GM19035 (cell line): ENCODE results near the gene SYNGR1.
A peak's percentile ranks its signal among the peaks of the same experiment; 100 is the strongest.
"Not testable (repeated sequence)": the region's sequence is repeated elsewhere in the genome, so short reads cannot be mapped to it uniquely, and the experiment has no call there.

Source experiments
- ATAC-seq: cut with Tn5 transposase; IDR thresholded peaks from one replicate; pipeline ENCODE4 v1.9.1; 2021; ENCODE audit not compliant: unreplicated experiment

Gene SYNGR1

DNA sequence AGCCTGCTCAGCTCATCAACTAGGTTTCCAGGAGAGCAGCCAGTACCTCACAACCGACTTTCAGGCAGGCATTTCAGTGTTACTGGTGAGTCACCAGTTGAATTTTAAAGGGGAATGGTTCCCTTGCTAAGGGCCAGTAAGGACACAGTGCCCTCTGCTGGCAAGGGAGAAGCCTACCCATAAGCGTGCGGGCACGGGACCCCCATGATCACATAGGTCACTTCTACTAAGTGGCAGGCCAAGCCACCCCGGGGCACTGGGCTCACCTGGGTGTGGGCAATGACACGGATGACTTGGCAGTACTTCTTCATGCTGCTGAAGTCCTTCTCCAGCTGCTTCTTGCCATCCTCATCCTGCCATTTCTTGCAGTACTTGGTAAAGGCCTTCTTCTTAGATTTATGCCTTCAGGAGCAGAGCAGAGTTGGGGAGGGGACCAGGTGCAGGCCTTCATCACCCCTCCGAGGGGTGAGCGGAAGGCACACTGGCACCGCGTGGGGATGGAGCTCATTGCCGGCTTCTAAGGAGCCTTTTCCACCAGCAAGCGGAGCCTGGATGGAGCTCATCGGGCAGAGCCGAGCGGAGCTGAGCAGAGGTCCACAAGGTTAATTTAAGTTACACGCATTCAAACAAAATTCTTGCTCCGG, 33.2 kb upstream of the SYNGR1 start:
- ATAC-seq: no peak

DNA sequence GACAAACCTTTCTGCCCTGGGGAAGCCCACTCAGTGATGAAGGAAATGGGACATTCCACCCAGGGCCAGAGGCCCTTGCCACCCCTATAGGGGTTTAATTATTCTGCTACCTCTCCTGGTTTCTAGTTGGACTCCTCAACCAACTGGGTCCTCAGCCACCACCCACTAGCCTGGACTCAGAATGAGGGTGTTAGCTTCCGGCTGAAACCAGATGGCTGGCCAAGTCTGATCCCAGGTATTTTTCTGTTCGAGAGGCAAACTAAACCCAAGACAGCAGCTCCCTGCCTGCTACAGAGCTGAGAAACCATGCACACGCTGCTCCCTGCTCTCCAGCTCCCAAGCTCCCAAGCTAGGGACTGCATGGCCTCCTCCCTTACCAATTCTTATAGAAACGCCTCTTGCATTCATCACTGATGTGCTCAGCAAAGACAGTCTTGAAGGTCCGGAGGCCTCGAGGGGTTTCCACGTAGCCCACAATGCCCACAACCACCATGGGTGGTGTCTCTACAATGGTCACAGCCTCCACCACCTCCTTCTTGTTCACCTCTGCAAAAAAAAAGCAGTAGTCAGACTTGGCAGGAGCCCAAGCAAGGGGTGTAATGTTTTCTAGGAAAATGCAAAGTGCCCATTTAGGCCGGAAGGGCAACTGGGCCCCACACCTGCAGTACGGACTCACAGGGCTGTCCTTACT, 32.6 kb upstream of the SYNGR1 start:
- no peak for ATAC-seq

DNA sequence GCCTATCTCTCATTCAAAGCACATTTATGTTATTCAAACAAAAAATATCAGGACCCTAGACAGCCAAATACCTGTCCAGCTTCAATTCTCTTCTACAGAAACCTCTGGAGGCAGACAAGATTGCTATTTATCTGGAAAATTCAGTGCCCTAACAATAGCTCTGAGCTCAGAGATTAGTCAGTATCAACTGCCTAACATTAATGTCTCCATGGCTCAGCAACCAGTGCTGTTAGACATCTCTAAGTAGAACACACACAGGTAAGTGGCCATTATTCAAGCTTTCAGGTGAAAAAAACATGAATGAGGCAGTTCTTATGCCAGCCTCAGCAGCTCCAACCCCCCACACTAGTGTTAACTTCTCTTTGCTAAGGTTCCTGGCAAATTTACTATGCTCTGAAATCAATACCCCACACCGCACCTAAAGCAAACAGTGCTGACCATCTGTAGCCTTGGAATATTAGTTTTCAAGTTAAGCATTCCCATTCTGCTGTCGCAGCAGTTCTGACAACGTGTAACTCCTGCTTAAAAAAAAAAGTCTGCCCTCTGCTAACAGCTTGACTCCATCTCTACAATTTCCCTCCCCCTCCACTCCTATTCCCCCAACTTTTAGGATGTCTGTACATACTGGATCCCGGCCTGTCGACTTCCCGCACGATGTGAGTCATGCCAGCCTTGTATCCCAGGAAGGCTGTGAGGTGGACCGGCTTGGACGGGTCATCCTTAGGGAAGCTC, 31.9 kb upstream of the SYNGR1 start:
- ATAC-seq: no peak

DNA sequence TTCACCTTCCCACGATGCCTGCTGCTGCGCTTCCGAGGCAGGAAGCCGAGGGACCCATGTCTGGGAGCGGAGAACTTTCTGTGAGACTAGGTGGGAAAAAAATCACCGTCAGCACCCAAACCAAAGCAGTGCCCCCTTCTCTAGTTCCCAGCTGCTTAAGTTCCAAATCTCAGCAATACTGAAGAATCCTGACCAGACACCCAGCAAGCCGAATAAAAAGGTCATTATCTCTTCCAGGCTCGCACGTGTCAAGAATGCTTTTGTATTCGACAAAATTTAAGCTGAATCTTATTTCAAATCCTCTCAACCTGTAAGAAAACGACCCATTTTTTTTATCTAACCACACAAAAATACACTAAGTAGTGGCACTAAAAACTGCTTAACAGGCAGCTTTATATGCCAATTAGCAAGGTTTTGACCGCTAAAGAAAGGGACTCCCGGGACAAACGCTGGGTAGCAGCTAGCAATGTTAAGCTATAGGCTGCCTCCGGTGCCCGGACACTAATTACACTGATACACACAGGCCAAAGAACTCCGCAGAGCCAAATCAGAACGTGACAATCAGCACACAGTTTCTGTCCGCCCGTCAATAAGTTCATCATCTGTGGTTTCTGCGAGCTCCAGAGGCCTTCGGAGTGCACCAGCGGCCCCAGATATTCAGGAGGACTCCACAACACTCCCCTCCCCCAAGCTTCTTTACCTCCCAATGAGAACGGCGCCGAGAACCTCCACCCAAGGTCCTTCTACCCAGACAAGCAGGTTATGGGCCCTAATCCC, 31.1 kb upstream of the SYNGR1 start:
- ATAC-seq: peak; percentile 1

DNA sequence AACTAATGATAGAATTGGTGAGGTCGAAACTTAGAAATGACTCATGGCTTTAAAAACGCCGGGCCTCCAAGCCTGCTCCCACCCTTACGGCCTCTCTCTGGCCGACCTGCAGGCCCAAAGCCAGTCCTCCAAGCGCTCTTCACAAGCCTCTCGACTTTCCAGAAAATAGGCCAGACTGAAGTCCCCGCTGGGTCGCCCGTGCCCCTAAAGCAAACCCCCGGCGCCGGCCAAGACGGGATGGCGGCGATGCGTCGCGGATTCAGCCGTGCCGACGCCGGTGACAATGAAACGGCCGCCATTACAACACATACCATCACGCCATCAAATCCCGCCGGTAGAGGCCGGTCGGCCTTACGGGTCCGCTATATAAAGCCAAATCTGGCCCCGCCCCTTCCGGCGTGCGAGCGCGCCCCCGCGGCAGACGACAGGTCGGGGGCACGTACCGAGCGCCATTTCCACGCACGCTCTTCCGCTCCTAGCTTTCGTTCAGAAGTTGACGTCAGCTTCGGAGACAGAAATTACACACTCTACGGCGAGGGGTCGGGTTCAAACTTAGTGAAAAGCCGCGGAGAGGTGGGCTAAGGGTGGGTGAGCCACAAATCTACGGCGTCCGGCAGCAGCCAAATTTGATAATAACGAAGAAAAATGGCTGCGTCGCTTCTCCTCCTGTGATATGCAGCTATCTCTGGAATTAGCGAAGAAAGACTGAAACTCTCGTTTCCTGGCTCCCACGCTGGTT, 30.3 kb upstream of the SYNGR1 start, which contains the start of gene RPL3:
Gene RPL3, minus strand, starts transcription at position 340 of the 739 bp plus-strand sequence. Its CDS starts 26 bp downstream, at position 314.
- ATAC-seq: peak; percentile 88

DNA sequence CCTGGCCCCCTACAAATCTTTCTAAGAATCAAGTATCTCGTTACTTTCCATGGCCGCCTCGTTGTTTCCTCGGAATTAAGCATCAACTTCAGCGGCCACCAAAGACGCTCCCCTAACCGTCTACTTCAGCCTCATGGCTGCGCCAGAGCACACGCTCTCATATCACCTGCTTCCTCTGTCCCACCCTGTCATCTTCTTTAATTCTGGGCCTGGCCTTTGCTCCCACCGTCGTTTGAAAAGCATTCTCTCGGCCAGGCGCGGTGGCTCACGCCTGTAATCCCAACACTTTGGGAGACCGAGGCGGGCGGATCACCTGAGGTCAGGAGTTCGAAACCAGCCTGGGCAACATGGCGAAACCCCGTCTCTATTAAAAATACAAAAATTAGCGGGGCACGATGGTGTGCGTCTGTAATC, 29.2 kb upstream of the SYNGR1 start:
- not testable (repeated sequence) for ATAC-seq

DNA sequence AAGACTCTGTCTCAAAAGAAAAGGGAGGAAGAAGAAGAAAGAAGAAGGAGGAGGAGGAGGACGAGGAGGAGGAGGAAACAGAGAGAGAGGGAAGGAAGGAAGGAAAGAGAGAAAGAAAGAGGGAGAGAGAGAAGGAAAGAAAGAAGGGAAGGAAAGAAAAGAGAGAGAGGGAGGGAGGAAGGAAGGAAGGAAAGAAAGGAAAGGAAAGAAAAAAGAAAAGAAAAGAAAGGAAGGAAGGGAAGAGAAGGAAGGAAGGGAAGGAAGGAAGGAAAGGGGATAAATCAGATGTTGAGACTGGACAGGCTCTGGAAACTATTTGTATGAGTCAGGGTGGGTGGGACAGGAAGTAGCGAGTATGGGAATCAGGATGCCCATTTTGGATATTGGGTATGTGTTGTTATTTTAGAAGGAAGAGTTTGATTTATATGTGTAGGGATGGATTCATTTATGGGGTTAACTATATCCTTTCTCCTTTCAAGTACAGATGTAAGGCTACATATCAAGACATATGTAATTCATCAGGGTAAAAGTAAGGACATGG, 24.3 kb upstream of the SYNGR1 start:
- ATAC-seq: no peak

DNA sequence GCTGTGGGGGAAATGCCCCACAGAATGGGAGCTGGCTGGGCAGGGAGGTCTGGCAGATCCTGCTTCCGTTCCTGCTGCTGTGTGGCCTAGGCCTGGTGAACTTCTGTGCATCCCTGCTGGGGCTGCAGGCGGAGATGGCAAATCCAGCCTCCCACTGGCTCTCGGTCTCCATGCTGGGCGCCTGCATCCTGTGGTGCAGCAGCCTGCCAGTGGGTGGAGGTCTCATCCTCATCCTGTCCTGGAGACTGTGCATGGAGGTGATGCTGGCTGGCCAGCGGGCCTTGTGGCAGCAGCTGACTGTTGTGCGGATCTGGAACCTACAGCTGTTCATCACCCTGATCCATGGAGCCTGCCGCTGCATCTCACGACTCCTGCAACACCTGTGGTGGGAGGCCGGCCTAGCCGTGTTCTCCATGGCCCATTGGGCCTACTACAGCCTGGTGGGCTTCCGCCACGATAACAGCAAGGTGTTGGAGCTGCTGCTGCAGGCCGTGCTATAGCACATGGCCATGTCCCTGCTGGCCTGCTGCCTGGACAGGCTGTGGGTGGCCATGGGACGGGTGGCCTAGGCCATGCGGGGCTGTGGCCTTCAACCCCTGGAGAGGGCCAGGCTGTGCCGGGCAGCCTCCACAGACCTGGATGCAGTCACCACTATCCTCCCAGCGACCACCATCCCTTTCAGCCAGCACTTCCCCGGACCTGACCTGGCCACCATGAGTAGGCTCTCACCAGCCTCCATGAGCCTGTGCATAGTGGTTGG, 21.6 kb upstream of the SYNGR1 start:
- ATAC-seq: no peak

DNA sequence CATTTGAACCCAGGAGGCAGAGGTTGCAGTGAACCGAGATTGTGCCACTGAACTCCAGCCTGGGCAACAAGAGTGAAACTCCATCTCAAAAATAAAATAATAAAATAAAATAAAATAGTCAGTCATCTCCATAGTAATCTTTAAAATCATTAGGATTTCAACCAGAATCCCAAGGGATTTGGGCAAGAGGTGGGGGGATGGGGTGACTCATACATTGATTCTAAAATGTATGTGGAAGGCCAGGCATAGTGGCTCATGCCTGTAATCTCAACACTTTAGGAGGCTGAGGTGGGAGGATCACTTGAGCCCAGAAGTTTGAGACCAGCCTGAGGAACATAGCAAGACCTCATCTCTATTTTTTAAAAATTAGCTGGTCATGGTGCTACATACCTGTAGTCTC, 19.2 kb upstream of the SYNGR1 start:
- not testable (repeated sequence) for ATAC-seq

DNA sequence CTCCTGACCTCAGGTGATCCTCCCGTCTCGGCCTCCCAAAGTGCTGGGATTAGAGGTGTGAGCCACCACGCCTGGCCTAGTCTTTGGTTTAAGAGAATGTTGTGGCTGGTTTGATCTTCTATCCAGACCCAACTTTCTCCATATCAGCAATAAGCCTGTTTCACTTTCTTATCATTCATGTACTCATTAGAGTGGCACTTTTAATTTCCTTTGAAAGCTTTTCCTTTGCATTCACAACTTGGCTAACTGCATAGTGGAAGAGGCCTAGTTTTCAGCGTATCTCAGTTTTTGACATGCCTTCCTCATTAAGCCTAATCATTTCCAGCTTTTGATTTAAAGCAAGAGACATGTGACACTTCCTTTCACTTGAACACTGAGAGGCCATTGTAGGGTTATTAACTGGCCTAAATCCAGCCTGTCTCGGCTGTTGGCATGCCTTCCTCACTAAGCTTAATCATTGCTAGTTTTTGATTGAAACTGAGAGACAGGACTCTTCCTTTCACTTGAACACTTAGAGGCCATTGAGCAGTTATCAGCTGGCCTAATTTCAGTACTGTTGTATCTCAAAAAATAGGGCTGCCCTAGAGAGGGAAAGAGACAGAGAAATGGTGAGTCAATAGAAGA, 17.2 kb upstream of the SYNGR1 start:
- no peak for ATAC-seq

DNA sequence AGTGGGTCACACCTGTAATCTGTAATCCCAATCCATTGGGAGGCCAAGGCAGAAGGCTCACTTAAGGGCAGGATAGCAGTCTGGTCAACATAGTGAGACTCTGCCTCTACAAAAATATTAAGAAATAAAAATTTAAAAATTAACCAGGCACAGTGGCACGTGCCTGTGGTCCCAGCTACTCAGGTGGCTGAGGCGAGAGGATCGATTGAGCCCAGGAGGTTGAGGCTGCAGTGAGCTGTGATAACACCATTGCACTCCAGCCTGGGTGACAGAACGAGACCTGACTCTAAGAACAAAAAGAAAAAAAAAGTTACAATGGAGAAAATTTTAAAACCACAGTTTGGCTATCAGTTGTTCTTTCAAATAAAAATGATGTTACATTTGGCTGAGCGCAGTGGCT, 13.4 kb upstream of the SYNGR1 start:
- no peak for ATAC-seq

DNA sequence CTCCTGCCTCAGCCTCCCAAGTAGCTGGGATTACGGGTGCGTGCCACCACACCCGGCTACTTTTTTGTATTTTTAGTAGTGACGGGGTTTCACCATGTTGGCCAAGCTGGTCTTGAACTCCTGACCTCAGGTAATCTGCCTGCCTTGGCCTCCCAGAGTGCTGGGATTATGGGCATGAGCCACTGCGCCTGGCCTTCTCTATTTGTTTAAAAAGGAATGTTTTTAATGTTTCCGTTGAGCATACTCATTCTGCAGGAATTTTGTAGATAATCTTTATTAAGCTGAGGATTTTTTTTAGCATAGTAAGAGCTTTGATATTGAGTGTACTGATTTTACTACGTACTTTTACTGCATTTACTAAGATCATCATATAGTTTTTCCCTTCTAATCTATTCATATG, 10.0 kb upstream of the SYNGR1 start:
- ATAC-seq: not testable (repeated sequence)

DNA sequence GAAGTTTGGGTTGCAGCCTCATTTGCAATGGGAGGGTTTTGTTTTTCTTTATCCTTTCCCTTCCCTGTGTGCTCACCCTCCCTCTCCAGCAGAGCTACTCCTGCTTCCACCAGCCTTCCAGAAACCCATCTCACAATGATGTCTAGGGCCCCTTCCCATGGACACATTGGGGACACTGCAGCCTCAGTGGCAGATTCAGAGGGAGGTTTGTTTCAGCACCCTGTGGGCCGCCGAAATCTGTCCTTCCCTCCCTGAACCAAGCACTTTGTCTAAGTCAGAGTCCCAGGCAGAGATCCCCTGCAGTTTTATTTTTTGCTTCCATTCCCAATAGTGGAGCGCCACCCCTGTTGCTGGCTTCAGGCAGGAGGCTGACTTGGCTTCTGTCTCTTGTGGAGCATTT, 8.6 kb upstream of the SYNGR1 start:
- no peak for ATAC-seq

DNA sequence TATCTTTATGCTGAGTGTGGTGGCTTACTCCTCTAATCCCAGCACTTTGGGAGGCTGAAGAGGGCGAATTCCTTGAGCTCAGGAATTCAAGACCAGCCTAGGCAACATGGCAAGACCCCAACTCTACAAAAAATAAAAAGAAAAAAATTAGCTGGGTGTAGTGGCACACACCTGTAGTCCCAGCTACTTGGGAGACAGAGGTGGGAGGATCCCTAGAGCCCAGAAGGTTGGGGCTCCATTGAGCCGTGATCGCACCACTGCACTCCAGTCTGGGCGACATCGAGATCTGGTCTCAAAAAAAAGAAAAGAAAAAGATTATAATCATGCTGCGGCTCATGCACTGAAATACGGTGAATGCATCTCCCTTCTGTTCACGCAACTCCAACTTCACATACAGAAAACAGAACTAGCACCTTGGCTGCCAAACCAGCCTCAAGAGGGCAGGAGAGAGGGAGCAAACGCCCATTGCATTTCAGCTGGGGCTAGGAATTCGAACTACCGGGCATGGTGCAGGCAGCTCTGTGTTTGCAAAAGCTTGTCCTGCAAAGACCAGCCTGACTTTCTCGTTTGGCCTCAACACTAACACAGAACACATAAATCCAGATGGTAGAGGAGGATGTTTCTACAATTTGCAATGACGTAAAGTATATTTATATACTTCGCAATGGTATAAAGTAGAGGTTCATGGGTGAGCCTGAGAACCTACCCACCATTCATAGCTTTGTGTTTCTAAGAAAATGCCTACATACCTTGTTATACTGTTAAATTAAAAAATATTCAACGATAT, 6.3 kb upstream of the SYNGR1 start:
- no peak for ATAC-seq

DNA sequence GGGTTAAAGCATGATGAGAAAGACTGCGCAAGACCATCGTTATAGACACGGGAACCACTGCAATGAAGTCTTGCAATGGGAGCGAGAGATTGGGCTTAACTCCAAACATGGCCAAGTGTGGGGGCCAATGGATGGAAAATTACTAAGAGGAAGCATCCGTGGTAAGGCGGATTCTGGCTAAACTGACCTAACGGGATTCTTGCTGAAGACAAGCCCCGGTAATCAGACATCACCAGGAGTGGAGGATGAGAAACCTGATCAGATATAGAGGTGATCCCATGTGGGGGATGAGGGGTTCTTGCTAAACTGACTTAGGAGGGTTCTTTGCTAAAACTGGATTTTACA, 5.8 kb upstream of the SYNGR1 start:
- no peak for ATAC-seq

DNA sequence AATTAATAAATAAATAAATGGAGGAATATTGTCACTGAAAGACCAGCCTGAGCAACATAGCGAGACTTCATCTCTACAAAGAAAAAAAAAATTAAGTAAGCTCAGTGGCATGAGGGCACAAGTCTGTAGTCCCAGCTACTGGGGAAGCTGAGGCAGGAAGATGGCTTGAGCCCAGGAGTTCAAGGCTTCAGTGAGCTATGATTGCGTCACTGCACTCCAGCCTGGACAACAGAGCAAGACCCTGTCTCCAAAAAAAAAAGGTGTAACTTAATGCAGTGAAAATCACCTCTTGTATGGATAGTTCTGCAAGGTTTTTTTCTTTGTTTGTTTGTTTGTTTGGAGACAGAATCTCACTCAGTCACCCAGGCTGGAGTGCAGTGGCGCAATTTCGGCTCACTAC, 4.6 kb upstream of the SYNGR1 start:
- no peak for ATAC-seq

DNA sequence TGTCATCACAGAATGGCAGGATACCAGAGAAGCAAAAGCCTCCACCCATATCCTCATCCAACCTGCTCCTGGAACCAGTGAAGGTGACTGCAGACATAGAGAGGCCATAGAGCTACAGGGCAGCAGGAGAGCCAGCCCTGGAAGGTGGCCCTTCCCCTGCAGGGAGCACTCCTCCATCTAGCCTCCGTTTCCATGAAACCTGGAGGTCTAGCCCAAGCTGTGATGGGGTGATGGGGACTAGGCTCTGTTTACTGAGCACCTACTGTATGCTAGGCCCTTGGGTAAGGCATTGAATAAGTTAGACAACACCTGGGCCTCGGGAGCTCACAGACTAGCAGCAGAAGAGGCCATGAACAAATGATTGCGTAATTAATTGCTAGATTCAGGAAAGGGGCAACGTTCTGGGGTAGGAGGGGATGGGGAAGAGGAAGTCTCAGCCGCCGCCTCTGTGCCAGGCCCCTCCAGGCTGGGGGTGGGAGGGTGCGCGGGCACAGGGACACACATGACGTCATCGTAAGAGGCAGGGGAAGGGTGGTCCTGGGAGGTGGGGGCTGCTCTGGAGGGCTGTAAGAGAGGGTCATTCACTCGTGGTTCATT, 784 bp upstream of the SYNGR1 start:
- ATAC-seq: no peak

DNA sequence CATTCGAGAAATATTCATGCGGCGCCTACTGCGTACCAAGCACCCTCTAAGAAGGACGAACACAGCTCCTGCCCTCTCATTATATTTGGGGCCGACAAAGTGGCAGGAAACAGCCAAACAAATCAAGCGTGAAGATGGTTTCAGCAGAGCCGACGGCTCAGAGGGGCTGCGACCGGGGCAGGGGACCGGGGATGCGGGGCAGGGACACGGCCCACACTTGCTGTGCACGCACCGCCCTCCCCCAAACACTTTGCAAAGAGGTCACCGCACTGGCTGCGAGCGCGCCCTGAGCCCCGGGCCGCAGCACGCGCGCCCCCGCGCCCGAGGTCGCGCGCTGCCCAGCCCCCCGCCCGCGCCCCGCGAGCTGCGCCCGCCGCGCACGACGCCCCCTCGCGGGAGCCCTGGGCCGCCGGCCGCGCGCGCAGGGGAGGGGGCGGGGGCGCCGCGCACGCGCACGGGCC, 255 bp upstream of the SYNGR1 start:
- ATAC-seq: no peak
